Stomach (tissue), 9 donors: Measurements from ENCODE around the gene DNAJA3. TPM values are rescaled to one million over a fixed set of nuclear protein-coding genes. Genes with fewer than 3 reads are reported as not detected.

Experiments used
- DNase-seq, 2 donors: peaks; one replicate each; pipeline versions ENCODE4 v3.0.0 to v3.0.0-alpha.2; 2013 to 2019
- H3K27ac ChIP-seq, 5 donors: fragments of 200-600 bp in 4 of 5; sonication (generic) in 4 of 5; one replicate each; pipeline ENCODE4 v1.5.1; 2013 to 2019; ENCODE audit warnings: mild to moderate bottlenecking in 1 of 5, moderate library complexity in 1 of 5
- H3K27me3 ChIP-seq, 3 donors: fragments of 200-600 bp; sonication (generic); one replicate each; pipeline ENCODE4 v1.5.1; 2017 to 2019; ENCODE audit warnings: mixed run types in 1 of 3
- H3K36me3 ChIP-seq, 4 donors: fragments of 200-600 bp; sonication (generic); 1 replicate in 3 of 4; 2 replicates in 1 of 4; pipeline ENCODE4 v1.5.1; 2016 to 2019
- H3K4me1 ChIP-seq, 4 donors: fragments of 200-600 bp; sonication (generic); one replicate each; pipeline ENCODE4 v1.5.1; 2016 to 2019
- H3K4me3 ChIP-seq, 4 donors: fragments of 200-600 bp; sonication (generic) in 3 of 4; one replicate each; pipeline ENCODE4 v1.5.1; 2016 to 2019; ENCODE audit warnings: mild to moderate bottlenecking in 1 of 4
- H3K9me3 ChIP-seq, 4 donors: fragments of 200-600 bp; sonication (generic); one replicate each; pipeline ENCODE4 v1.5.1; 2016 to 2019
- CTCF ChIP-seq, 7 experiments: fragments of 450-650 bp in 4 of 7; fragments of 200-600 bp in 3 of 7; sonication (generic) in 3 of 7; IDR thresholded peaks; one replicate each; pipeline ENCODE4 v1.5.1; 2016 to 2019; ENCODE audit warnings: antibody characterized with exemption in 7 of 7, control low read depth in 2 of 7, mild to moderate bottlenecking in 1 of 7
- EP300 ChIP-seq: sonication (generic); formaldehyde crosslinking; IDR thresholded peaks from one replicate; pipeline ENCODE4 v1.6.1; 2017; ENCODE audit warnings: antibody characterized with exemption
- POLR2A ChIP-seq, 4 donors: fragments of 450-650 bp; IDR thresholded peaks; one replicate each; pipeline ENCODE4 v1.6.1; 2016; ENCODE audit warnings: antibody characterized with exemption in 4 of 4, control low read depth in 2 of 4, mild to moderate bottlenecking in 1 of 4, moderate library complexity in 1 of 4
- POLR2AphosphoS5 ChIP-seq, 3 donors: sonication (generic); formaldehyde crosslinking; IDR thresholded peaks; one replicate each; pipeline ENCODE4 v1.6.1; 2016; ENCODE audit warnings: antibody characterized with exemption in 3 of 3
- WGBS, 5 donors: extraction: QIAGEN DNeasy Blood & Tissue Kit in 3 of 5; methylation state at CpG; one replicate each; pipeline versions ENCODE4 v1.1.5 to v1.1.7; 2013 to 2018; 5-methylcytosine and 5-hydroxymethylcytosine counted together
- intact Hi-C: fragments of 100-400 bp; cut with DNase I; formaldehyde crosslinking; loops from one replicate; pipeline ENCODE4 v1.15.1; 2023; ENCODE audit warnings: low total_unique reads
- polyA plus RNA-seq, 3 donors: library from polyadenylated mRNA; stranded (reverse); fragments of 200-250 nt; gene quantifications; one replicate each; pipeline ENCODE4 v1.2.3, GENCODE V29; 2013
- total RNA-seq, 5 donors: library from RNA; depleted of rRNA; stranded (reverse); fragments of >200 nt; gene quantifications; one replicate each; pipeline versions ENCODE4 v1.1.0 to v1.2.3, GENCODE V29; 2014 to 2016
- donor health status: healthy with polysubstance abuse.
- donor health status: Bipolar disorder and iron deficiency.
- donor health status: healthy.

DNAJA3 gene
- total and polyA plus RNA-seq, 8 donors = 18.8 to 53.0 (median 29.2) TPM

DNA sequence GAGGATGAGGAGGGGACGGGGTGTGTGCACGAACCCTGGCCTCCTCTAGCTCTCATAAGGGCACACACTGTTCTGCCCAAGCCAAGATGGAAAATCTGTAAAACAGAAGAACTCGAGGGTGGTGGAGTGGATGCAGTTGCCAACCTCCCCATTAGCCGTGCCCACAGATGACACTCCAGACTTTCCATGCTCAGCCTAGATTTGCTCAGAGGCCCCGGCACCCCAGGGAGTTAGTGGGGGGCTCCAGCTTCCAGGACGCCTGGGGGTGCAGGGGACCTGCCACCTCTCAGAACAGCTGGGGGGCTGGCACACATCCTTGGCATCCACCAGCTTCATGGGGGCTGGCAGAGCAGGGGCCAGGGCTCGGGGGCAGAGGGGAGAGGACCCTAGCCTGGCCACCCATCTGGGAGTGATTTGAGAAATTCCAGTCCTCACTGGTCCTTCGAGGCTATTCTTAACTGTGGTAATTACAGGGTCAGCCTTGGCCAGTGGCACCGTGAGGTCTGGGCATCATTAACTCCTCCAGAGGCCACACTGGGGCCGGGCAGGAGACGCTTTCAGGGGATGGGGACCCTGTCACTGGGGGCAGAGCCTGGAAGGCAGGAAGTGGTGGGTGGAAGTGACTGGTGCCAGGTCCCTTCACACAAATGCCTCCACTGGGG, 39.7 kb upstream of the DNAJA3 start:
- Histone ChIP-seq H3K36me3 (peaks cover 27 to 100% (median 96%) of the 10 kb centered on the region in 4 donors), H3K27ac (peak overlapping the region in 3 of 5 donors; percentile 20 to 39 (median 29)), H3K9me3 (no peaks in the 10 kb centered on the region), H3K4me3 (no peak overlapping the region), H3K27me3 (no peaks in the 10 kb centered on the region), H3K4me1 (peaks cover 0 to 38% (median 8%) of the 10 kb centered on the region in 4 donors)
- 68 to 83% (median 71%) methylated on average over 9 to 11 of the region's 11 CpGs for WGBS, 5 donors
- TF ChIP-seq POLR2A (IDR thresholded peaks at IDR 0.05) (no peak), POLR2AphosphoS5 (IDR thresholded peaks at IDR 0.05) (no peak), CTCF (IDR thresholded peaks at IDR 0.05) (no peak), EP300 (no peak)
- intact Hi-C loops = no loop called here
- DNase-seq = no peak

GRCh38 chr16:4386451-4386805, 39.2 kb upstream of the DNAJA3 start:
- Histone ChIP-seq H3K36me3 (peaks cover 26 to 100% (median 93%) of the 10 kb centered on the region in 4 donors), H3K27ac (peak overlapping the region in 3 of 5 donors; percentile 20 to 39 (median 29)), H3K4me3 (no peak overlapping the region), H3K4me1 (peaks cover 0 to 34% (median 7%) of the 10 kb centered on the region in 4 donors), H3K27me3 (no peaks in the 10 kb centered on the region), H3K9me3 (no peaks in the 10 kb centered on the region)
- DNase-seq = no peak
- intact Hi-C loops = no loop called here
- 47 to 68% (median 49%) methylated on average over 6 to 8 of the region's 8 CpGs for WGBS, 5 donors
- TF ChIP-seq CTCF (IDR thresholded peaks at IDR 0.05) = no peak
- no peak for TF ChIP-seq POLR2AphosphoS5 (IDR thresholded peaks at IDR 0.05)
- TF ChIP-seq EP300 = no peak

GRCh38 chr16:4386951-4387565, 38.6 kb upstream of the DNAJA3 start:
- WGBS, 5 donors = 75 to 86% (median 76%) methylated on average over 8 to 10 of the region's 10 CpGs
- H3K27ac ChIP-seq = peak overlapping the region in 4 of 5 donors; percentile 14 to 39 (median 25)
- peaks cover 2 to 34% (median 11%) of the 10 kb centered on the region in 4 donors for H3K4me1 ChIP-seq
- H3K9me3 ChIP-seq = no peaks in the 10 kb centered on the region
- TF ChIP-seq POLR2AphosphoS5 (IDR thresholded peaks at IDR 0.05) (no peak), CTCF (IDR thresholded peaks at IDR 0.05) (no peak), POLR2A (IDR thresholded peaks at IDR 0.05) (no peak), EP300 (no peak)
- intact Hi-C loops = no loop called here
- no peak for DNase-seq
- no peak overlapping the region for H3K4me3 ChIP-seq
- no peaks in the 10 kb centered on the region for H3K27me3 ChIP-seq
- peaks cover 19 to 100% (median 86%) of the 10 kb centered on the region in 4 donors for H3K36me3 ChIP-seq

- no peak overlapping the region for H3K4me3 ChIP-seq
- TF ChIP-seq CTCF (IDR thresholded peaks at IDR 0.05) (no peak), EP300 (no peak), POLR2AphosphoS5 (IDR thresholded peaks at IDR 0.05) (no peak), POLR2A (IDR thresholded peaks at IDR 0.05) (no peak)
- no peaks in the 10 kb centered on the region for H3K27me3 ChIP-seq
- intact Hi-C loops = no loop called here
- H3K27ac ChIP-seq = peak overlapping the region in 4 of 5 donors; percentile 7 to 39 (median 20)
- DNase-seq = no peak
- 91 to 95% (median 94%) methylated on average over 14 to 20 of the region's 20 CpGs for WGBS, 5 donors
- H3K9me3 ChIP-seq = no peaks in the 10 kb centered on the region
- H3K36me3 ChIP-seq = peaks cover 12 to 99% (median 79%) of the 10 kb centered on the region in 4 donors
- peaks cover 10 to 39% (median 18%) of the 10 kb centered on the region in 4 donors for H3K4me1 ChIP-seq
These were observed 37.9 kb upstream of the DNAJA3 start for GRCh38 chr16:4387781-4388180.
